Activated CD4-positive, alpha-beta memory T cell treated with anti-CD3 and anti-CD28 coated beads for 36 hours (primary cell): ENCODE data around the gene CARD11. TPM values are rescaled to one million over a fixed set of nuclear protein-coding genes. Genes with fewer than 3 reads are reported as not detected.
A peak's percentile ranks its signal among the peaks of the same experiment; 100 is the strongest.
"Not testable (repeated sequence)": the region's sequence is repeated elsewhere in the genome, so short reads cannot be mapped to it uniquely, and the experiment has no call there.

Experiments
- CTCF ChIA-PET: fragments of 350-600 bp; sonication (Branson Sonifier 250); formaldehyde crosslinking; loops from one replicate; lab custom pipeline; 2021; ENCODE audit warnings: antibody characterized with exemption, inconsistent platforms; lab: Charles Lee
- POLR2A ChIA-PET: fragments of 350-600 bp; sonication (Branson Sonifier 250); formaldehyde crosslinking; loops from one replicate; lab custom pipeline; 2021; ENCODE audit warnings: antibody characterized with exemption; lab: Charles Lee
- DNase-seq: peaks from one replicate; pipeline ENCODE4 v3.0.0-alpha.2; 2020
- H3K27ac Mint-ChIP-seq: one replicate; pipeline ENCODE4 v1.8.0; 2021; ENCODE audit warnings: mixed read lengths
- H3K27me3 Mint-ChIP-seq: one replicate; pipeline ENCODE4 v1.8.0; 2021; ENCODE audit warnings: mixed read lengths
- H3K36me3 Mint-ChIP-seq: one replicate; pipeline ENCODE4 v1.8.0; 2021; ENCODE audit warnings: mixed read lengths
- H3K4me1 Mint-ChIP-seq: one replicate; pipeline ENCODE4 v1.8.0; 2021; ENCODE audit warnings: low read depth, mixed read lengths
- H3K4me3 Mint-ChIP-seq: one replicate; pipeline ENCODE4 v1.8.0; 2021; ENCODE audit warnings: mild to moderate bottlenecking, mixed read lengths
- H3K9me3 Mint-ChIP-seq: one replicate; pipeline ENCODE4 v1.8.0; 2021; ENCODE audit warnings: mixed read lengths
- intact Hi-C: fragments of 100-400 bp; cut with micrococcal nuclease; formaldehyde crosslinking; loops from one replicate; pipeline ENCODE4 v1.15.1; 2023
- total RNA-seq, 2 experiments: library from RNA; stranded (reverse); gene quantifications; one replicate each; pipeline ENCODE4 v1.2.3, GENCODE V29; 2021

CARD11 gene
- total RNA-seq, 2 experiments from 2014 or later = 107 to 108 TPM

DNA sequence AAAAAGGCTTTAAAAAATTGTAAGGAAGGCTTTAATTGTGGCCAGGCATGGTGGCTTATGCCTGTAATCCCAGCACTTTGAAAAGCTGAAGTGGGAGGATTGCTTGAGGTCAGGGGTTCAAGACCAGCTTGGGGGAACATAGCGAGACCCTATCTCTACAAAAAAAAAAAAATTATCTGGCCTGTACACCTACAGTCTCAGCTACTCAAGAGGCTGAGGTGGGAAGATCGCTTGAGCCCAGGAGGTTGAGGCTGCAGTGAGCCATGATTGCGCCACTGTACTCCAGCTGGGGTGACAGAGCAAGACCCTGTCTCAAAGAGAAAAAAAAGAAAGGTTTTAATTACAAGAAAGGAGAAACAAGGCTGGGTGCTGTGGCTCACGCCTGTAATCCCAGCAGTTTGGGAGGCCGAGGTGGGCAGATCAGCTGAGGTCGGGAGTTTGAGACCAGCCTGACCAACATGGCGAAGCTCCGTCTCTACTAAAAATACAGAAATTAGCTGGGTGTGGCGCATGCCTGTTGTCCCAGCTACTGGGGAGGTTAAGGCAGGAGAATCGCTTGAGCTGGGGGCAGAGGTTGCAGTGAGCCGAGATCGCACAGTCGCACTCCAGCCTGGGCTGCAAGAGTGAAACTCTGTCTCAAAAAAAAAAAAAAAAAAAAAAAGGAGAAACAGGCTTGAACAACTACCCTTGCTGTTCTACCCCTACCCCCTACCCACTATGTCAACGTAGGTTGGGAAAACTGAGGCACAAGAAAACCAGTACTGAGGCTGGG lies 83.7 kb downstream of the CARD11 start:
- Mint-ChIP-seq H3K4me3 (no peak overlapping the region), H3K9me3 (no peaks in the 10 kb centered on the region), H3K4me1 (peaks cover 65% of the 10 kb centered on the region), H3K27ac (peak overlapping the region; percentile 65), H3K36me3 (peaks cover 28% of the 10 kb centered on the region), H3K27me3 (no peaks in the 10 kb centered on the region)
- peak; percentile 4 for DNase-seq
- POLR2A ChIA-PET = no interaction called here
- CTCF ChIA-PET = interaction anchor here (0.7 kb wide), 1 partner anchor 80 kb away, joined by 4 read pairs; no protein-coding TSS in a partner anchor
- intact Hi-C loops = loop anchor here (5.0 kb wide), 1 partner anchor 67 kb away; no protein-coding TSS in a partner anchor

DNA sequence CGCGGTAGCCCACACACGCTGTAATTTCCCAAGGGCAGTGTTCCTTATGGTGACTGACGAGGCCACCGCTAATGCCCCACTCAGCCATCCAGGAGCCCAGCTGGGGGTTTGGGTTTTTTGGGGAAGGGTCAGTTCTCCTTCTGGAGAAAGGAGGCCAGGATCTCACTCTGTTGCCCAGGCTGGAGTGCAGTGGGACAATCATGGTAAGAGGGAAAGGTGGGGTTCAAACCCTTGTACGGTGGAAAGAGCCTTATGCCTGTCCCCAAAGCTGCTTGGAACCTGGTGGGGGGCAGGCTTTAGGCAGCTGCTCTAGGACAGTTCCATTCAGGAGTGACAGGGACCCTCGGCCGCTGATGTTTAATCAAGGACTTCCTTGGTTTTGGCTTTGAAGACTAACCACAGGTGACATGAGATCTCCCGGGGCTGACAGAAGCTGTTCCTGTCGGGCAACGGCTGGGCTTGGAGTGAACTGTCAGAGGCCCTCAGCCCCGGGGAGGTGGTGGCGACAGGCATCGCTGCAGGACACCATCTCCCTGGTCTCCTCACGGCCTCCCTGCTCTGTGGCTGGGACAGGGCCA lies 84.5 kb downstream of the CARD11 start:
- intact Hi-C loops = loop anchor here (5.0 kb wide), 1 partner anchor 68 kb away; no protein-coding TSS in a partner anchor
- Mint-ChIP-seq H3K27me3 (no peaks in the 10 kb centered on the region), H3K36me3 (peaks cover 34% of the 10 kb centered on the region), H3K9me3 (no peaks in the 10 kb centered on the region), H3K4me3 (no peak overlapping the region), H3K27ac (peak overlapping the region; percentile 65), H3K4me1 (peaks cover 67% of the 10 kb centered on the region)
- POLR2A ChIA-PET = no interaction called here
- CTCF ChIA-PET = no interaction called here
- DNase-seq = no peak

DNA sequence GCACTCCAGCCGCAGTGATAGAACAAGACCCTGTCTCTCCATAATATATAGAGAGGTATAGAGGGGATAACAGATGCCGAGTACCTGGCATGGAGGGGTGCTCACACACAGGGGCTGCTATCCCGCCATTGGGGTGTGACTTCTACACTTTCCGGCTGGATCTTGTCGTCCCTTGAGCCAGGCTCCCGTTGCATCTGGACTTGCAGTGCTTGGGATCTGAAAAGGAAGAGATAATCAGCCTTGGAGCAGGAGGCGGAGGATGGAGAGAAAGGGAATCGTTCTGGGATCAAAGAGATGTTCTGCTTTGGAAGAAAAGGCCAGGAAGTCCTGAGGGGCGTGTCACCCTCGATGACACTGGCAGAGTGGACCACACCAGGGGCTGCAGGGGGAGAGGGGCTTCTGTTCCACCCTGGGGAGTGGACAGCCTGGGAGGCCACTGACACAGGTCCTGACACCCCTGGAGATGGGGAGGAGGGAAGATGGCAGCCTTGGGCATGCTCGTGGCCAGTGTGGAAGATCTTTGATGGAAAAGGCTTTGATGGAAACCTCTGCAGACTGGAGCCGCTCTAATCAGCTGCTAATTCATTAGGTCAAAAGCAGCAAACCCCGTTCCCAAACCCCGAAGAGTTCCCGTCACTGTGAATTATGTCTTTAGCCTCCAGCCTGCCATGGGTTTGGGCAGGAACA lies 85.1 kb downstream of the CARD11 start:
- H3K9me3 Mint-ChIP-seq = no peaks in the 10 kb centered on the region
- ChIA-PET POLR2A (no interaction called here), CTCF (no interaction called here)
- H3K4me3 Mint-ChIP-seq = no peak overlapping the region
- no peaks in the 10 kb centered on the region for H3K27me3 Mint-ChIP-seq
- peaks cover 68% of the 10 kb centered on the region for H3K4me1 Mint-ChIP-seq
- peaks cover 40% of the 10 kb centered on the region for H3K36me3 Mint-ChIP-seq
- H3K27ac Mint-ChIP-seq = peak overlapping the region; percentile 79
- intact Hi-C loops = loop anchor here (5.0 kb wide), 1 partner anchor 69 kb away; no protein-coding TSS in a partner anchor
- no peak for DNase-seq

DNA sequence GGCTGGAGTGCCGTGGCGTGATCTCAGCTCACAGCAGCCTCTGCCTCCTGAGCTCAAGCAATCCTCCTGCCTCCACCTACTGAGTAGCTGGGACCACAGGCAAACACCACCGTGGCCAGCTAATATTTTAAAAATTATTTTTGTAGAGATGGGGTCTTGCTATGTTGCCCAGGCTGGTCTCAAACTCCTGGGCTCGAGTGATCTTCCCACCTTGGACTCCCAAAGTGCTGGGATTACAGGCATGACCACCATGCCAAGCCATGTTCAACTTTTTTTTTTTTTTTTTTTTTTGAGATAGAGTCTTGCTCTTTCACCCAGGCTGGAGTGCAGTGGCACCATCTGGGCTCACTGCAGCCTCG lies 86.3 kb downstream of the CARD11 start:
- not testable (repeated sequence) for H3K9me3 Mint-ChIP-seq, H3K27me3 Mint-ChIP-seq, H3K4me3 Mint-ChIP-seq, DNase-seq
- Mint-ChIP-seq H3K27ac (peak overlapping the region; percentile 91), H3K36me3 (peaks cover 43% of the 10 kb centered on the region), H3K4me1 (peaks cover 64% of the 10 kb centered on the region)
- CTCF ChIA-PET = interaction anchor here (0.7 kb wide), 2 partner anchors 110 to 134 kb away, joined by 3 to 5 read pairs; no protein-coding TSS in a partner anchor
- POLR2A ChIA-PET = interaction anchor here (0.6 to 1.8 kb wide), 7 partner anchors 8 to 110 kb away, joined by 3 to 6 read pairs (median 3); no protein-coding TSS in a partner anchor
- intact Hi-C loops = loop anchor here (2.0 to 5.0 kb wide), 2 partner anchors 63 to 70 kb away; no protein-coding TSS in a partner anchor

DNA sequence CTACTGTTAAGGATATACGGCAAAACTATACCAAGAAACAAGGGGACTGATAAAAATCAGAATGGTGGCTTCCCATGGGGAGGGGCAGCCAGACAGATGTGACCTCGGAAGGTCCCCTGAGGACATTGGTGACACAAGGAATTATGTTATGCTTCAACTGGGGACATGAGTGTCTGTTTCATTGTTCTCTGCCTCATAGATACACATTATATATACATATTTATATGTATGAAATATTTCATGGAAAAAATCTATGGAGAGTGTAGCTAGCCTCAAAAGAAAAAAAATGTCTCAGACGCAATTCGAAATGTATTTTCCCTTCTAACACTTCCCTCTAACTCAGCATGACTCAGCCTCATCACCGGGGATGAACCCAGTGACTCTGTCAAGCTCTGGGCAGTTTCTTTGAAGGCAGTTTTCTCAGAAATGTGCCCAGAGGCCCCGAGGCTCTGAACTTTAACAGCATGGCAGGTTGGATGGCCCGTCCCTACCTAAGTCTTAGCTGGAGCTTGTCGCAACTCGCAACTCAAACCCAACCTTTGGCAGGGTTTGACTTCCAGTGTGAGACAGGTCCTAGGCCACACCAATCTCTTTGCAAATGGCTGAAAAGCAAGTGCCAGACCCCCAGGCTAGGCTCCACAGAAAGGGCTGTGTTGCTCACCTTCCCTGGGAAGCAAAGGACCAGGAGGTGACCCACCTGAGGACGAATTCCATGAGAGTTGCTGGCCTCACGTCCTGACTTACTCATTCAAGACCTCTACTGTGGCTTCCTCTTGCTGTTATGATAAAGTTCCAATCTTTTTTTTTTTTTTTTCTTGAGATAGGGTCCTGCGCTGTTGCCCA lies 86.9 kb downstream of the CARD11 start:
- intact Hi-C loops = loop anchor here (1.0 to 5.0 kb wide), 3 partner anchors 22 to 71 kb away; no protein-coding TSS in a partner anchor
- ChIA-PET POLR2A (interaction anchor here (0.6 to 1.8 kb wide), 8 partner anchors 8 to 110 kb away, joined by 3 to 6 read pairs (median 3); no protein-coding TSS in a partner anchor), CTCF (interaction anchor here (0.7 to 0.9 kb wide), 3 partner anchors 109 to 134 kb away, joined by 3 to 5 read pairs (median 5); no protein-coding TSS in a partner anchor)
- no peaks in the 10 kb centered on the region for H3K27me3 Mint-ChIP-seq
- H3K4me1 Mint-ChIP-seq = peaks cover 65% of the 10 kb centered on the region
- H3K27ac Mint-ChIP-seq = peak overlapping the region; percentile 91
- DNase-seq = peak; percentile 79
- peaks cover 49% of the 10 kb centered on the region for H3K36me3 Mint-ChIP-seq
- no peaks in the 10 kb centered on the region for H3K9me3 Mint-ChIP-seq
- no peak overlapping the region for H3K4me3 Mint-ChIP-seq

DNA sequence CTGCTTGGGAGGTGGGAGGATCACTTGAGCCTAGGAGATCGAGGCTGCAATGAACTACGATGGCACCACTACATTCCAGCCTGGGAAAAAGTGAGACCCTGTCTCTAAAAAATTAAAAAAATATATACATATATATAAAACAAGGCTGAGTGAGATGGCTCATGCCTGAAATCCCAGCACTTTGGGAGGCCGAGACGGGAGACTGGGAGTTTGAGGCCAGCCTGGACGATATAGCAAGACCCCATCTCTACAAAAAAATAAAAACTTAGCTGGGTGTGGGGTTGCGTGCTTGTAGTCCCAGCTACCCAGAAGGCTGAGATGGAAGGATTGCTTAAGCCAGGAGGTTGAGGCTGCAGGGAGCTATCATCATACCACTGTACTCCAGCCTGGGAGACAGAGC lies 87.6 kb downstream of the CARD11 start:
- ChIA-PET POLR2A (interaction anchor here (0.8 to 1.8 kb wide), 5 partner anchors 9 to 107 kb away, joined by 3 to 6 read pairs (median 3); no protein-coding TSS in a partner anchor), CTCF (interaction anchor here (0.9 kb wide), 1 partner anchor 109 kb away, joined by 5 read pairs; no protein-coding TSS in a partner anchor)
- peak overlapping the region; percentile 91 for H3K27ac Mint-ChIP-seq
- H3K4me3 Mint-ChIP-seq = no peak overlapping the region
- no peak for DNase-seq
- intact Hi-C loops = loop anchor here (1.0 to 5.0 kb wide), 3 partner anchors 22 to 71 kb away; no protein-coding TSS in a partner anchor
- H3K9me3 Mint-ChIP-seq = peaks cover 1% of the 10 kb centered on the region
- H3K27me3 Mint-ChIP-seq = no peaks in the 10 kb centered on the region
- peaks cover 68% of the 10 kb centered on the region for H3K4me1 Mint-ChIP-seq
- H3K36me3 Mint-ChIP-seq = peaks cover 53% of the 10 kb centered on the region

DNA sequence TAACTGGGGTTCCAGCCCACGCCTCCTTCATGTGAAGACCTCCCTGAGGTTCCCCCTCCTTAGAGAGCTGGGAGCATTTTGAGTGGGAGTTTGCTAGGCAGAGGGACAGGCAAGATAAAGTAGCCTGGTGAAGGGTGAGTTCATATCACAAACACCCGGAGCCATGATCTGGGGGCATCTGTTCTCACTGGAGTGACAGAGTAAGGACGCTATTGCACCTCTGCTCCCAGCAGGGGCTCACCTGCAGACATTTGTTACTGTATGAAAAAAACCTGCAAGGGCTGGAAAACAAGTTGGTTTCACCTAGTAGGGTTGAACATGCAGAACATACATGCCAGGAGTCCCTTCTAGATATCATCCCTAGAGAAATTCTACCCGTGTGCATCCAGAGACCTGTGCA lies 88.4 kb downstream of the CARD11 start:
- Mint-ChIP-seq H3K36me3 (peaks cover 59% of the 10 kb centered on the region), H3K4me3 (no peak overlapping the region), H3K27ac (peak overlapping the region; percentile 84), H3K27me3 (no peaks in the 10 kb centered on the region), H3K4me1 (peaks cover 76% of the 10 kb centered on the region), H3K9me3 (peaks cover 9% of the 10 kb centered on the region)
- ChIA-PET POLR2A (no interaction called here), CTCF (no interaction called here)
- intact Hi-C loops = loop anchor here (5.0 kb wide), 1 partner anchor 72 kb away; no protein-coding TSS in a partner anchor
- no peak for DNase-seq

DNA sequence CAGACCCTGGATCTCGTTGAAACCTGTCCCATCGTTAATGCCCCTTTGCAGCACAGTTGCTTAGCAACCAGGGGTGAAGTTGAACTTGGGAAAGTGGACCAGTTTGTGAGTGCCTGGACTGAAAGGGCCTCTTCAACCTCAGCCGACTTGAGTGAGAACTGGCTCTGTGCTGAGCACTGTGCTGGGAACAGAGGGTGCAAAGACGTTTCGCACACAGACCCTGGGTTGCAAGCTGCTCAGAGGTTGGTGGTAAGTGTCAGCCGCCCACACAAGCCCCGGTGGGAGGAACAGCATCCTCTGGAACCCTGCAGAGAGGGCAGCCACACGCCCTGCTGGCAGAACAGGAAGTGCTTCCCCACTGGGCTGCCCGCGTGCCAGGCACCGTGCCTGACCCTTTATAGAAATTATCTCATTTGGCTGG lies 89.2 kb downstream of the CARD11 start:
- Mint-ChIP-seq H3K27ac (peak overlapping the region; percentile 84), H3K36me3 (peaks cover 64% of the 10 kb centered on the region), H3K4me1 (peaks cover 75% of the 10 kb centered on the region), H3K27me3 (no peaks in the 10 kb centered on the region), H3K9me3 (peaks cover 12% of the 10 kb centered on the region), H3K4me3 (peak overlapping the region; percentile 20)
- CTCF ChIA-PET = interaction anchor here (1.2 kb wide), 1 partner anchor 200 kb away, joined by 4 read pairs; no protein-coding TSS in a partner anchor
- POLR2A ChIA-PET = interaction anchor here (0.6 kb wide), 1 partner anchor 101 kb away, joined by 3 read pairs; no protein-coding TSS in a partner anchor
- peak; percentile 70 for DNase-seq
- intact Hi-C loops = loop anchor here (1.0 kb wide), 1 partner anchor 89 kb away; the partner anchor contains the start of gene CARD11

DNA sequence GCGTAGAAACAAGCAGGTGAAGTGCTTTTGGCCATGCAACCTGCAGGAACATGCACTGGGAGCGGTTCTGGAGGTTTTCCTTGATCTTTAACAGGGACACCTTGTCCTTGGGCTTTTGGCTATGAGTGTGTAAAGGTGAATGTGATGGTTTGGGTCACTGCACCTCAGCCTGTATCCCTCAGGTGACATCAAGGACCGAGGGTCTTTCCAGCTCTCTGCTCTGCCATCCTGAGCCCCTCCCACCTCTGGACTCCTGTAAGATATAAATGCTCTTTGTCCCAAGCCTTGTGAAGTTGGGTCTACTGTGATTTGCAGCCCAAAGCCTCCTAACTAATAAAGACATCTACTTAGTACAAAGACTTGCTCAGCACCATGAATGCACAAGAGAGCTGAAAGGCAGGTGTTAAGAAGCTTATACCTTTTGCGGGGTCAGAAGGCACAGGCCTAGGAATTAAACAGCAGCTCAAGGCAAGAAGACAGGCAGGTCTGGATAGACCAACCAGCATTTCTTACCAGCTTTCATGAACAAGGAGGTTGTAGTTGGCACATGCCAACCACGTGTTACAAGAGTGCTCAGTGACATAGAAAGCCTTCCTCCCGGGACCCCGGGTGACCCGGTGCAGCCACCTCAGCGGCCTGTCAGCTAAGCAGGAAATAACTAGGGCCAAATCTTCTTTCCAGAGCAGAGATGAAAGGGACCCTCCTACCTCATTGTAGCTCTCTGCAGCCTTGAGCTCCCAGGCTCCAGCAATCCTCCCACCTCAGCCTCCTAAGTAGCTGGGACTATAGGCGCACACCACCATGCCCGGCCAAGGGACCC lies 89.9 kb downstream of the CARD11 start:
- H3K27ac Mint-ChIP-seq = peak overlapping the region; percentile 84
- H3K36me3 Mint-ChIP-seq = peaks cover 64% of the 10 kb centered on the region
- peaks cover 77% of the 10 kb centered on the region for H3K4me1 Mint-ChIP-seq
- peaks cover 12% of the 10 kb centered on the region for H3K9me3 Mint-ChIP-seq
- DNase-seq = peak; percentile 33
- intact Hi-C loops = loop anchor here (1.0 kb wide), 1 partner anchor 90 kb away; the partner anchor contains the start of gene CARD11
- ChIA-PET POLR2A (interaction anchor here (0.6 kb wide), 1 partner anchor 100 kb away, joined by 3 read pairs; no protein-coding TSS in a partner anchor), CTCF (interaction anchor here (1.2 kb wide), 1 partner anchor 201 kb away, joined by 4 read pairs; no protein-coding TSS in a partner anchor)
- no peak overlapping the region for H3K4me3 Mint-ChIP-seq
- no peaks in the 10 kb centered on the region for H3K27me3 Mint-ChIP-seq

DNA sequence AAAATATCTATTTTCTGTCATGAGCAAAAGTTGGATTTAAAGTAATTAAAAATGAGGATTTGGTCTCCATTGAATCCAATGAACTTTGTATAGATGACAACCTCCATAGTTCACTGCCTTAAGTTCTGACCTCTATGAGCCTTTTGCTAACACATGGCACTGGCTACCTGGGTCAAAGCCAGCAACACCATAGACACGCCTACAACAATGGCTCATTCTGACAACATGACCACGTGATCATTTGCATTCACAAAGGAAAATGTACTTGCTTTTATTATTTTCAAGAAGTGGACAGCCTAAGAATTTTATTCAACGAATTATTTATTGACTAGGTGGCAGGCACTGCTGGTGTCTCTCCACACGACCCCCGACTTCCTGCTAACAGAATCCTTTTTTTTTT lies 90.6 kb downstream of the CARD11 start:
- peak; percentile 8 for DNase-seq
- CTCF ChIA-PET = interaction anchor here (1.0 kb wide), 1 partner anchor 201 kb away, joined by 4 read pairs; no protein-coding TSS in a partner anchor
- Mint-ChIP-seq H3K27me3 (no peaks in the 10 kb centered on the region), H3K9me3 (peaks cover 12% of the 10 kb centered on the region), H3K27ac (peak overlapping the region; percentile 35), H3K4me3 (no peak overlapping the region), H3K36me3 (peaks cover 57% of the 10 kb centered on the region), H3K4me1 (peaks cover 78% of the 10 kb centered on the region)
- intact Hi-C loops = no loop called here
- POLR2A ChIA-PET = no interaction called here
